Measurements from ENCODE around the gene WNT16.

DNA sequence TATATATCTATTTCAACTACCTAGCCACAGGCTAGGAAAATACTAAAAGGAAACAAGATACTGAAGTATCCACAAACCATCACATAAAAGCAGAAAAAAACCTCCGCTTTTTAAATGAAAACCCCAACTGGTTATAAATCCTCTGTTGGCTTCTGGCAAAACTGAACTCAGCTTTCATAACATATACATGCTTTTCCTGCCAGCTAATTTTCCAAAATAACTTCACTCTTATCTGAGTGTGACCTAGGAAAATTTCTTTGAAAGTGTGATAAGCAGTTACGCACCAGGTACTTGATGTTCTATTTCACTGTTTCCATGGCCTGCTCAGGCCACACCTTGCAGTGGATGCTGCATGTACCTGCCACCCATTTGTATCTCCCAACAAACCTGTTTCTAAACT, 55.5 kb downstream of the WNT16 start:
- TF ChIP-seq POLR2A (IDR thresholded peaks at IDR 0.05) (no peak), POLR2AphosphoS5 (IDR thresholded peaks at IDR 0.05) (no peak)
- TF ChIP-seq, protein P1, sequence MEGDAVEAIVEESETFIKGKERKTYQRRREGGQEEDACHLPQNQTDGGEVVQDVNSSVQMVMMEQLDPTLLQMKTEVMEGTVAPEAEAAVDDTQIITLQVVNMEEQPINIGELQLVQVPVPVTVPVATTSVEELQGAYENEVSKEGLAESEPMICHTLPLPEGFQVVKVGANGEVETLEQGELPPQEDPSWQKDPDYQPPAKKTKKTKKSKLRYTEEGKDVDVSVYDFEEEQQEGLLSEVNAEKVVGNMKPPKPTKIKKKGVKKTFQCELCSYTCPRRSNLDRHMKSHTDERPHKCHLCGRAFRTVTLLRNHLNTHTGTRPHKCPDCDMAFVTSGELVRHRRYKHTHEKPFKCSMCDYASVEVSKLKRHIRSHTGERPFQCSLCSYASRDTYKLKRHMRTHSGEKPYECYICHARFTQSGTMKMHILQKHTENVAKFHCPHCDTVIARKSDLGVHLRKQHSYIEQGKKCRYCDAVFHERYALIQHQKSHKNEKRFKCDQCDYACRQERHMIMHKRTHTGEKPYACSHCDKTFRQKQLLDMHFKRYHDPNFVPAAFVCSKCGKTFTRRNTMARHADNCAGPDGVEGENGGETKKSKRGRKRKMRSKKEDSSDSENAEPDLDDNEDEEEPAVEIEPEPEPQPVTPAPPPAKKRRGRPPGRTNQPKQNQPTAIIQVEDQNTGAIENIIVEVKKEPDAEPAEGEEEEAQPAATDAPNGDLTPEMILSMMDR (IDR thresholded peaks at IDR 0.05): no peak

Measured in breast epithelium (tissue), 3 donors.